Sigmoid colon (tissue), 4 donors: Measurements from ENCODE around the gene SPRED1.

ENCODE experiments used
- CTCF ChIP-seq, 4 experiments: fragments of 450-650 bp in 3 of 4; fragments of 200-600 bp in 1 of 4; IDR thresholded peaks; one replicate each; pipeline ENCODE4 v1.5.1; 2016 to 2019; ENCODE audit warnings: antibody characterized with exemption in 4 of 4, mild to moderate bottlenecking in 3 of 4, moderate library complexity in 2 of 4
- EP300 ChIP-seq, 4 donors: sonication (generic); formaldehyde crosslinking; IDR thresholded peaks; one replicate each; pipeline ENCODE4 v1.6.1; 2017; ENCODE audit warnings: antibody characterized with exemption in 4 of 4
- POLR2A ChIP-seq, 2 donors: fragments of 450-650 bp; IDR thresholded peaks; one replicate each; pipeline ENCODE4 v1.6.1; 2016; ENCODE audit warnings: antibody characterized with exemption in 2 of 2, mild to moderate bottlenecking in 2 of 2, moderate library complexity in 2 of 2
- POLR2AphosphoS5 ChIP-seq, 4 donors: sonication (generic); formaldehyde crosslinking; IDR thresholded peaks; one replicate each; pipeline ENCODE4 v1.6.1; 2017; ENCODE audit warnings: antibody characterized with exemption in 4 of 4

- TF ChIP-seq CTCF (IDR thresholded peaks at IDR 0.05) (no peak), POLR2A (IDR thresholded peaks at IDR 0.05) (no peak), EP300 (IDR thresholded peaks at IDR 0.05) (no peak), POLR2AphosphoS5 (IDR thresholded peaks at IDR 0.05) (no peak)
These were observed 47.8 kb downstream of the SPRED1 start for GRCh38 chr15:38300395-38300794.
